GM12801 (cell line): ENCODE data around the gene LRP1B.

Experiments
- CTCF ChIP-seq: IDR thresholded peaks from one replicate; pipeline ENCODE4 v1.5.1; 2011; ENCODE audit warnings: control low read depth; ENCODE audit not compliant: insufficient read length; ENCODE audit errors: extremely low read depth

LRP1B gene

GRCh38 chr2:140905083-140905781, 1225.6 kb downstream of the LRP1B start:
- no peak for TF ChIP-seq CTCF

GRCh38 chr2:140895378-140895777, 1235.4 kb downstream of the LRP1B start:
- TF ChIP-seq CTCF, result no peak

GRCh38 chr2:140893685-140894084, 1237.1 kb downstream of the LRP1B start:
- no peak for TF ChIP-seq CTCF

- no peak for TF ChIP-seq CTCF
Observed at GRCh38 chr2:140892911-140893637, 1237.7 kb downstream of the LRP1B start.

GRCh38 chr2:140892436-140892835, 1238.4 kb downstream of the LRP1B start:
- no peak for TF ChIP-seq CTCF

GRCh38 chr2:140891614-140892212, 1239.1 kb downstream of the LRP1B start:
- no peak for TF ChIP-seq CTCF
